ENCODE results near the gene PIGK. TPM values are rescaled to one million over a fixed set of nuclear protein-coding genes. Genes with fewer than 3 reads are reported as not detected.

The PIGK gene
- total RNA-seq, 1 donor from 2014 or later: 28.6 TPM

DNA sequence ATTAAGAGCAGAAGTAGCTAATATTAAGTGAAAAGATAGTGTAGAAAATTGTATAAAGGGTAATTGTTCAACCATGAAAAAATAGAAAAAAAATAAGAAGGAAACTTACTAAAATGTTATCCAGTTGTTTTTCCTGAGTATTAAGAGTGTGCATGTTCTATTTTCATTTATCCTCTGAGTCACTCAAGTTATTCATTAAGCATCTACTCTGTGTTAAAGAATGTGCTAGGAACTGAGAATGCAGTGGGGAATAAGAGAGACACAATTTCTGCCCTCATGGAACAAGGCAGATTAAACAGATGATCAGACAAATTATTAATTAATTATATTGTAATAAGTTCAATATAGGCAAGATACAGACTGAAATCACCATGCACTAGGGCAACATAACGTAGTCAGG lies 10.8 kb upstream of the PIGK start:
- Mint-ChIP-seq H3K27me3 (ENCODE audit: low read depth, unreplicated experiment) (no peaks in the 10 kb centered on the region), H3K9me3 (ENCODE audit: unreplicated experiment) (peaks cover 2% of the 10 kb centered on the region), H3K4me1 (ENCODE audit: low read depth, unreplicated experiment) (peaks cover 10% of the 10 kb centered on the region), H3K27ac (ENCODE audit: unreplicated experiment) (no peak overlapping the region), H3K36me3 (ENCODE audit: low read depth, unreplicated experiment) (no peaks in the 10 kb centered on the region), H3K4me3 (ENCODE audit: unreplicated experiment) (no peak overlapping the region)
- Histone ChIP-seq H3K27ac (ENCODE audit: low read depth, low read length) (no peak overlapping the region), H3K79me2 (ENCODE audit: insufficient read depth, low read length) (no peaks in the 10 kb centered on the region), H2AFZ (ENCODE audit: low read depth, low read length) (no peak overlapping the region), H3K36me3 (ENCODE audit: insufficient read depth, low read length) (no peaks in the 10 kb centered on the region), H3K4me1 (ENCODE audit: insufficient read depth, low read length) (no peaks in the 10 kb centered on the region), H4K20me1 (ENCODE audit: insufficient read depth, low read length) (no peaks in the 10 kb centered on the region), H3K4me3 (ENCODE audit: insufficient read depth, low read depth, low read length) (no peak overlapping the region), H3K4me2 (ENCODE audit: low read length) (no peak overlapping the region), H3K9ac (ENCODE audit: low read length) (no peak overlapping the region), H3K9me3 (ENCODE audit: insufficient read depth, low read depth, low read length) (no peaks in the 10 kb centered on the region), H3K27me3 (ENCODE audit: insufficient read depth, low read length) (no peaks in the 10 kb centered on the region)
- no peak for TF ChIP-seq CTCF (IDR thresholded peaks at IDR 0.05; ENCODE audit: insufficient read depth, low read depth, low read length)
- no peak for TF ChIP-seq EZH2 (IDR thresholded peaks at IDR 0.05; ENCODE audit: insufficient read depth, low read length)
- no peak for FAIRE-seq
- no peak for DNase-seq (ENCODE audit: low read depth)

DNA sequence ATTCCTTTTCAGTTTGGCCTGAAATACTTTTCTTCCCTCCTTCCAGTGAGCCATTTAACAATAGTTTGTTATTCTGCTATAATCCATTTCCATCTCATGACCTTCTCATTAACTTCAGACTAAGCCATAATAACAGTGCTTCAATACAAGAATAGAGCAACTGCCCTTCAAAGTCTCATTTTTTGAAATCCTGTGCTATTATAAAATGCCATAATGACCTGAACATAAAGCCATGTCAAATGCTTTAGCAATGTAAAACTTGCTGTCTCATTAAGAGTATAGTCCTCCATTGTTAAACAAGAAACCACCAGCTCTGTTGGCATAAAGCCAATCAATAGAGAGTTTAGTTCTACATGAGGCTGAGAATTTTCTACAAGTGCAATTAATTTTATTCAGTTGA lies 9.6 kb upstream of the PIGK start:
- TF ChIP-seq EZH2 (IDR thresholded peaks at IDR 0.05; ENCODE audit: insufficient read depth, low read length) (no peak), CTCF (IDR thresholded peaks at IDR 0.05; ENCODE audit: insufficient read depth, low read depth, low read length) (no peak)
- Histone ChIP-seq H3K4me1 (ENCODE audit: insufficient read depth, low read length) (no peaks in the 10 kb centered on the region), H2AFZ (ENCODE audit: low read depth, low read length) (no peak overlapping the region), H3K36me3 (ENCODE audit: insufficient read depth, low read length) (no peaks in the 10 kb centered on the region), H3K79me2 (ENCODE audit: insufficient read depth, low read length) (no peaks in the 10 kb centered on the region), H3K9ac (ENCODE audit: low read length) (no peak overlapping the region), H3K4me2 (ENCODE audit: low read length) (no peak overlapping the region), H3K4me3 (ENCODE audit: insufficient read depth, low read depth, low read length) (no peak overlapping the region), H4K20me1 (ENCODE audit: insufficient read depth, low read length) (no peaks in the 10 kb centered on the region), H3K27me3 (ENCODE audit: insufficient read depth, low read length) (no peaks in the 10 kb centered on the region), H3K27ac (ENCODE audit: low read depth, low read length) (no peak overlapping the region), H3K9me3 (ENCODE audit: insufficient read depth, low read depth, low read length) (no peaks in the 10 kb centered on the region)
- peaks cover 2% of the 10 kb centered on the region for H3K9me3 Mint-ChIP-seq (ENCODE audit: unreplicated experiment)
- no peak overlapping the region for H3K4me3 Mint-ChIP-seq (ENCODE audit: unreplicated experiment)
- H3K4me1 Mint-ChIP-seq (ENCODE audit: low read depth, unreplicated experiment): peaks cover 10% of the 10 kb centered on the region
- H3K27me3 Mint-ChIP-seq (ENCODE audit: low read depth, unreplicated experiment): no peaks in the 10 kb centered on the region
- no peak for FAIRE-seq
- DNase-seq (ENCODE audit: low read depth): no peak
- H3K27ac Mint-ChIP-seq (ENCODE audit: unreplicated experiment): no peak overlapping the region
- H3K36me3 Mint-ChIP-seq (ENCODE audit: low read depth, unreplicated experiment): no peaks in the 10 kb centered on the region

GRCh38 chr1:77227381-77227780 lies 8.2 kb upstream of the PIGK start:
- no peaks in the 10 kb centered on the region for H3K27me3 ChIP-seq (ENCODE audit: insufficient read depth, low read length)
- H2AFZ ChIP-seq (ENCODE audit: low read depth, low read length): no peak overlapping the region
- H4K20me1 ChIP-seq (ENCODE audit: insufficient read depth, low read length): no peaks in the 10 kb centered on the region
- no peak for DNase-seq (ENCODE audit: low read depth)
- Mint-ChIP-seq H3K36me3 (ENCODE audit: low read depth, unreplicated experiment) (no peaks in the 10 kb centered on the region), H3K4me3 (ENCODE audit: unreplicated experiment) (no peak overlapping the region), H3K4me1 (ENCODE audit: low read depth, unreplicated experiment) (peaks cover 10% of the 10 kb centered on the region), H3K27ac (ENCODE audit: unreplicated experiment) (no peak overlapping the region), H3K27me3 (ENCODE audit: low read depth, unreplicated experiment) (no peaks in the 10 kb centered on the region), H3K9me3 (ENCODE audit: unreplicated experiment) (no peaks in the 10 kb centered on the region)
- H3K4me3 ChIP-seq (ENCODE audit: insufficient read depth, low read depth, low read length): no peak overlapping the region
- no peaks in the 10 kb centered on the region for H3K4me1 ChIP-seq (ENCODE audit: insufficient read depth, low read length)
- no peak for TF ChIP-seq EZH2 (IDR thresholded peaks at IDR 0.05; ENCODE audit: insufficient read depth, low read length)
- no peak for TF ChIP-seq CTCF (IDR thresholded peaks at IDR 0.05; ENCODE audit: insufficient read depth, low read depth, low read length)
- no peak overlapping the region for H3K27ac ChIP-seq (ENCODE audit: low read depth, low read length)
- FAIRE-seq: no peak
- no peaks in the 10 kb centered on the region for H3K79me2 ChIP-seq (ENCODE audit: insufficient read depth, low read length)
- H3K36me3 ChIP-seq (ENCODE audit: insufficient read depth, low read length): no peaks in the 10 kb centered on the region
- H3K9me3 ChIP-seq (ENCODE audit: insufficient read depth, low read depth, low read length): no peaks in the 10 kb centered on the region
- no peak overlapping the region for H3K4me2 ChIP-seq (ENCODE audit: low read length)
- H3K9ac ChIP-seq (ENCODE audit: low read length): no peak overlapping the region
